PC-3 (cell line): ENCODE results near the gene NR1H4.

Source experiments
- CTCF ChIP-seq: fragments of 300-600 bp; sonication (generic); conservative IDR thresholded peaks from 2 replicates; pipeline ENCODE4 v1.5.1; 2017; ENCODE audit warnings: antibody characterized with exemption, low read depth, mild to moderate bottlenecking, low read length
- EZH2 ChIP-seq: fragments of 300-600 bp; sonication (generic); IDR thresholded peaks from one replicate; pipeline ENCODE4 v1.6.1; 2017; ENCODE audit warnings: antibody characterized with exemption, mild to moderate bottlenecking, low read length; ENCODE audit not compliant: unreplicated experiment

- no peak for TF ChIP-seq CTCF
- TF ChIP-seq EZH2, result no peak
These were observed 29.6 kb downstream of the NR1H4 start for GRCh38 chr12:100503228-100503628.
